SU-DHL-6 (cell line): Measurements from ENCODE around the gene FAM83G.

Source experiments
- CTCF ChIP-seq: fragments of 200-600 bp; sonication (generic); IDR thresholded peaks from one replicate; pipeline ENCODE4 v1.5.1; 2017; ENCODE audit warnings: antibody characterized with exemption, mild to moderate bottlenecking, low read length, moderate library complexity; ENCODE audit not compliant: insufficient read depth, poor library complexity, severe bottlenecking
- EZH2phosphoT487 ChIP-seq: fragments of 200-600 bp; sonication (generic), shearing (Covaris generic); conservative IDR thresholded peaks from 2 replicates; pipeline ENCODE4 v1.6.1; 2018; ENCODE audit warnings: mild to moderate bottlenecking, antibody characterized with exemption, low read length, moderate library complexity, mixed read lengths

GRCh38 chr17:18953231-18953728 lies 51.3 kb downstream of the FAM83G start:
- no peak for TF ChIP-seq CTCF
- TF ChIP-seq EZH2phosphoT487: no peak
